Cardiac muscle cell (in vitro differentiated cells and primary cell): ENCODE measurements around the gene ZIM2. TPM values are rescaled to one million over a fixed set of nuclear protein-coding genes. Genes with fewer than 3 reads are reported as not detected.
A peak's percentile ranks its signal among the peaks of the same experiment; 100 is the strongest.

ENCODE experiments used
- DNase-seq, 2 donors: peaks; one replicate each; pipeline versions ENCODE4 v3.0.0 to v3.0.0-alpha.2; 2010 to 2017; ENCODE audit warnings: low read depth in 1 of 2, low spot score in 1 of 2
- H3K27ac ChIP-seq: fragments of 200-600 bp; sonication (generic); 2 replicates; pipeline ENCODE4 v1.5.1; 2016
- H3K27me3 ChIP-seq: fragments of 200-600 bp; sonication (generic); 2 replicates; pipeline ENCODE4 v1.6.0; 2016; ENCODE audit warnings: control low read depth
- H3K36me3 ChIP-seq: fragments of 200-600 bp; sonication (generic); 2 replicates; pipeline ENCODE4 v1.5.1; 2016; ENCODE audit warnings: control low read depth
- H3K4me1 ChIP-seq: fragments of 200-600 bp; sonication (generic); 2 replicates; pipeline ENCODE4 v1.8.1; 2017; ENCODE audit warnings: low read depth, mild to moderate bottlenecking, mixed run types
- H3K4me3 ChIP-seq: fragments of 200-600 bp; sonication (generic); 2 replicates; pipeline ENCODE4 v1.5.1; 2016; ENCODE audit warnings: mild to moderate bottlenecking
- H3K9me3 ChIP-seq: fragments of 200-600 bp; sonication (generic); 2 replicates; pipeline ENCODE4 v1.5.1; 2017; ENCODE audit warnings: low read depth, mild to moderate bottlenecking, control low read depth
- CTCF ChIP-seq: IDR thresholded peaks from 2 replicates; pipeline ENCODE4 v1.5.1; 2012; ENCODE audit warnings: low read depth, mild to moderate bottlenecking, low read length
- polyA plus RNA-seq: library from polyadenylated mRNA; unstranded; fragments of >200 nt; fragmentation: Nextera tagmentation; extraction: Ambion mirVana; gene quantifications from 2 replicates; pipeline ENCODE4 v1.2.1, GENCODE V29; 2016
- total RNA-seq: library from RNA; depleted of rRNA; stranded (reverse); fragments of >200 nt; gene quantifications from 2 replicates; pipeline ENCODE4 v1.2.3, GENCODE V29; 2016

The ZIM2 gene
- total RNA-seq = not detected in 2 replicates
- polyA plus RNA-seq = not detected in 2 replicates

GRCh38 chr19:56840451-56841192 is at the start of gene ZIM2, which contains the start of gene PEG3:
TSS of gene ZIM2 (minus strand) at chr19:56840726. CDS start at chr19:56824277, 16,449 bp downstream.
TSS of gene PEG3 (minus strand) at chr19:56840726. CDS start at chr19:56824655, 16,071 bp downstream.
- TF ChIP-seq CTCF = no peak
- no peaks in the 10 kb centered on the region for H3K36me3 ChIP-seq
- no peaks in the 10 kb centered on the region for H3K4me1 ChIP-seq
- H3K9me3 ChIP-seq = no peaks in the 10 kb centered on the region
- H3K27ac ChIP-seq = no peak within 1 kb of the TSS
- no peaks in the 10 kb centered on the region for H3K27me3 ChIP-seq
- H3K4me3 ChIP-seq = no peak within 1 kb of the TSS
- peak in 1 of 2 donors; percentile 44 for DNase-seq

- H3K36me3 ChIP-seq = no peaks in the 10 kb centered on the region
- no peaks in the 10 kb centered on the region for H3K27me3 ChIP-seq
- H3K4me1 ChIP-seq = no peaks in the 10 kb centered on the region
- H3K4me3 ChIP-seq = no peak overlapping the region
- no peak for DNase-seq
- H3K9me3 ChIP-seq = no peaks in the 10 kb centered on the region
- TF ChIP-seq CTCF = no peak
- H3K27ac ChIP-seq = no peak overlapping the region
Measured at GRCh38 chr19:56885173-56885985, 44.9 kb upstream of the ZIM2 start.

- Histone ChIP-seq H3K4me3 (no peak overlapping the region), H3K4me1 (no peaks in the 10 kb centered on the region)
- no peak for TF ChIP-seq CTCF
Measured at GRCh38 chr19:56884441-56884840, 43.9 kb upstream of the ZIM2 start.

GRCh38 chr19:56880592-56881190 is 40.2 kb upstream of the ZIM2 start:
- TF ChIP-seq CTCF = no peak
- Histone ChIP-seq H3K27me3 (no peaks in the 10 kb centered on the region), H3K9me3 (no peaks in the 10 kb centered on the region), H3K4me1 (no peaks in the 10 kb centered on the region), H3K36me3 (no peaks in the 10 kb centered on the region), H3K4me3 (no peak overlapping the region), H3K27ac (no peak overlapping the region)
- no peak for DNase-seq

More at GRCh38 chr19:56884441-56884840, 43.9 kb upstream of the ZIM2 start:
- no peaks in the 10 kb centered on the region for H3K27me3 ChIP-seq
- H3K27ac ChIP-seq = no peak overlapping the region
- no peaks in the 10 kb centered on the region for H3K9me3 ChIP-seq
- H3K36me3 ChIP-seq = no peaks in the 10 kb centered on the region
- no peak for DNase-seq

GRCh38 chr19:56877069-56877715 is 36.7 kb upstream of the ZIM2 start:
- H3K27me3 ChIP-seq = no peaks in the 10 kb centered on the region
- H3K27ac ChIP-seq = no peak overlapping the region
- H3K4me3 ChIP-seq = no peak overlapping the region
- no peaks in the 10 kb centered on the region for H3K36me3 ChIP-seq
- no peak for TF ChIP-seq CTCF
- H3K4me1 ChIP-seq = no peaks in the 10 kb centered on the region
- no peaks in the 10 kb centered on the region for H3K9me3 ChIP-seq
- DNase-seq = no peak
